MM.1S (cell line): ENCODE data around the gene DPP6.

Source experiments
- DNase-seq: peaks from one replicate; pipeline ENCODE4 v3.0.0-alpha.2; 2015
- H2AFZ ChIP-seq: fragments of 300-600 bp; sonication (generic); 2 replicates; pipeline ENCODE4 v1.6.0; 2016; ENCODE audit warnings: antibody characterized with exemption, low read length
- H3F3A ChIP-seq: fragments of 300-600 bp; sonication (generic); 2 replicates; pipeline ENCODE4 v1.6.1; 2016; ENCODE audit warnings: mild to moderate bottlenecking, antibody characterized with exemption, low read length, moderate library complexity, mixed read lengths; ENCODE audit not compliant: insufficient read depth
- H3K27ac ChIP-seq: fragments of 300-600 bp; sonication (generic); 2 replicates; pipeline ENCODE4 v1.5.1; 2016; ENCODE audit warnings: mild to moderate bottlenecking, low read length
- H3K27me3 ChIP-seq: fragments of 300-600 bp; sonication (generic); replicated peaks from 2 replicates; pipeline ENCODE4 v1.6.0; 2016; ENCODE audit warnings: low read length; ENCODE audit not compliant: insufficient read depth
- H3K36me3 ChIP-seq: fragments of 300-600 bp; sonication (generic); replicated peaks from 2 replicates; pipeline ENCODE4 v1.6.1; 2016; ENCODE audit warnings: mild to moderate bottlenecking, low read length, mixed read lengths; ENCODE audit not compliant: insufficient read depth
- H3K4me1 ChIP-seq: fragments of 300-600 bp; sonication (generic); 2 replicates; pipeline ENCODE4 v1.6.1; 2016; ENCODE audit warnings: low read length, mixed read lengths
- H3K4me2 ChIP-seq: fragments of 300-600 bp; sonication (generic); 2 replicates; pipeline ENCODE4 v1.6.0; 2016; ENCODE audit warnings: low read depth, low read length
- H3K4me3 ChIP-seq: fragments of 300-600 bp; sonication (generic); 2 replicates; pipeline ENCODE4 v1.5.1; 2016; ENCODE audit warnings: low read length, mixed read lengths
- H3K79me2 ChIP-seq: fragments of 300-600 bp; sonication (generic); 2 replicates; pipeline ENCODE4 v1.6.1; 2016; ENCODE audit warnings: mixed run types, low read length, mixed read lengths
- H3K9ac ChIP-seq: fragments of 300-600 bp; sonication (generic); 2 replicates; pipeline ENCODE4 v1.6.1; 2016; ENCODE audit warnings: low read length, mixed read lengths
- H3K9me2 ChIP-seq: fragments of 300-600 bp; sonication (generic); replicated peaks from 2 replicates; pipeline ENCODE4 v1.6.1; 2016; ENCODE audit warnings: mild to moderate bottlenecking, low read length, mixed read lengths; ENCODE audit not compliant: insufficient read depth
- H3K9me3 ChIP-seq: fragments of 300-600 bp; sonication (generic); replicated peaks from 2 replicates; pipeline ENCODE4 v1.6.1; 2016; ENCODE audit warnings: mild to moderate bottlenecking, low read length, mixed read lengths; ENCODE audit not compliant: insufficient read depth
- H4K20me1 ChIP-seq: fragments of 300-600 bp; sonication (generic); 2 replicates; pipeline ENCODE4 v1.6.1; 2016; ENCODE audit warnings: mild to moderate bottlenecking, low read length, moderate library complexity, mixed read lengths; ENCODE audit not compliant: insufficient read depth
- EZH2 ChIP-seq: fragments of 300-600 bp; sonication (generic); optimal IDR thresholded peaks from 2 replicates; pipeline ENCODE3; 2017; ENCODE audit warnings: low read depth, mild to moderate bottlenecking, antibody characterized with exemption, low read length, mixed read lengths
- EZH2phosphoT487 ChIP-seq: fragments of 300-600 bp; sonication (generic); IDR thresholded peaks from 2 replicates; pipeline ENCODE4 v1.6.1; 2018; ENCODE audit warnings: antibody characterized with exemption, low read length
- TF ChIP-seq, protein P1 (sequence below): fragments of 300-600 bp; sonication (generic); IDR thresholded peaks from 2 replicates; pipeline ENCODE4 v1.5.1; 2016; ENCODE audit warnings: antibody characterized with exemption, low read length, mixed read lengths

The DPP6 gene

DNA sequence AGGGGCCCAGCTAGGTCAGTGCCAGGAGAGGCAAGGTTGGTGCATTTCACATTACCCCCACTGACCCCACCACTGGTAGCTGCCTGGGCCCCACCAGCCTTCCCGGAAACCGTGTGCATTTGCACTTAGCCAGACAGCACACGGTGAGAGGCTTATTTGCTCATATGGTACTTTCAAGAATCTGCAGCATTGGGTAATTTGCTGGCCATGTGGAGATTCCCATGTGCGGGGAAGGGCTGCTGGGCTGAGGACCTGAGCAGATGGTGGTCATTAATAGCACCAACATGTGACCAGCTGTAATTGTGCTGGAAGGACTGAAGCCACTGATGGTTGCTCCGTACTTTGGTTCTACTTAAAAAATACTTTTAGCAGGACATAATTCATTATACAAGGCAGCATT, 323.8 kb downstream of the DPP6 start:
- H2AFZ ChIP-seq = no peak overlapping the region
- no peaks in the 10 kb centered on the region for H3K27me3 ChIP-seq
- H4K20me1 ChIP-seq = no peaks in the 10 kb centered on the region
- no peaks in the 10 kb centered on the region for H3F3A ChIP-seq
- TF ChIP-seq EZH2phosphoT487 (no peak), EZH2 (no peak)
- TF ChIP-seq, protein P1, sequence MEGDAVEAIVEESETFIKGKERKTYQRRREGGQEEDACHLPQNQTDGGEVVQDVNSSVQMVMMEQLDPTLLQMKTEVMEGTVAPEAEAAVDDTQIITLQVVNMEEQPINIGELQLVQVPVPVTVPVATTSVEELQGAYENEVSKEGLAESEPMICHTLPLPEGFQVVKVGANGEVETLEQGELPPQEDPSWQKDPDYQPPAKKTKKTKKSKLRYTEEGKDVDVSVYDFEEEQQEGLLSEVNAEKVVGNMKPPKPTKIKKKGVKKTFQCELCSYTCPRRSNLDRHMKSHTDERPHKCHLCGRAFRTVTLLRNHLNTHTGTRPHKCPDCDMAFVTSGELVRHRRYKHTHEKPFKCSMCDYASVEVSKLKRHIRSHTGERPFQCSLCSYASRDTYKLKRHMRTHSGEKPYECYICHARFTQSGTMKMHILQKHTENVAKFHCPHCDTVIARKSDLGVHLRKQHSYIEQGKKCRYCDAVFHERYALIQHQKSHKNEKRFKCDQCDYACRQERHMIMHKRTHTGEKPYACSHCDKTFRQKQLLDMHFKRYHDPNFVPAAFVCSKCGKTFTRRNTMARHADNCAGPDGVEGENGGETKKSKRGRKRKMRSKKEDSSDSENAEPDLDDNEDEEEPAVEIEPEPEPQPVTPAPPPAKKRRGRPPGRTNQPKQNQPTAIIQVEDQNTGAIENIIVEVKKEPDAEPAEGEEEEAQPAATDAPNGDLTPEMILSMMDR = no peak
- H3K4me2 ChIP-seq = no peak overlapping the region
- H3K9me2 ChIP-seq = no peaks in the 10 kb centered on the region
- no peak overlapping the region for H3K27ac ChIP-seq
- DNase-seq = no peak
- no peaks in the 10 kb centered on the region for H3K36me3 ChIP-seq
- H3K4me1 ChIP-seq = no peaks in the 10 kb centered on the region
- no peaks in the 10 kb centered on the region for H3K9me3 ChIP-seq
- H3K9ac ChIP-seq = no peak overlapping the region
- H3K4me3 ChIP-seq = no peak overlapping the region
- no peaks in the 10 kb centered on the region for H3K79me2 ChIP-seq

DNA sequence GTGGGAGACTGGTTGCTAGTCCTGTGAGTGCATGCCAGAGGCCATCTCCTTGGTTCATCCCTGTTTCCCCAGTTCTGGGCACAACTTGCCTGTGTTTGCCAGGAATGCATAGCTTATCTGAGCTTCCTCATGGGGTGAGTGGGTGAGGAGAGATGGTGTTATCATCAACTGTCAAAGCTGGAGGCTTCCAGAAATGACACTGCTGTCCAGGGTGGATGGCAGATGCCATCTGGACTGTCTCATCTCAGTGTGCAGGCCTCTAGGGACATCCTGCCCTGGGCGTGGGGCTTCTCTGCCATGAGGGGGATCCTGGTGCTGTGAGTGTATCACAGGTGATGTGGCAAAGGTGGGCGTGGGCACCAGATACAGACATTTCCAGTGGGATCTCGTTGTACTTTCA, 328.6 kb downstream of the DPP6 start:
- no peaks in the 10 kb centered on the region for H3K27me3 ChIP-seq
- DNase-seq = no peak
- H3F3A ChIP-seq = no peaks in the 10 kb centered on the region
- no peak overlapping the region for H3K4me2 ChIP-seq
- no peaks in the 10 kb centered on the region for H3K4me1 ChIP-seq
- H4K20me1 ChIP-seq = no peaks in the 10 kb centered on the region
- H3K9ac ChIP-seq = no peak overlapping the region
- H3K9me2 ChIP-seq = no peaks in the 10 kb centered on the region
- no peaks in the 10 kb centered on the region for H3K9me3 ChIP-seq
- no peaks in the 10 kb centered on the region for H3K79me2 ChIP-seq
- TF ChIP-seq EZH2phosphoT487 = no peak
- TF ChIP-seq, protein P1 = no peak
- TF ChIP-seq EZH2 = no peak
- no peak overlapping the region for H3K27ac ChIP-seq
- H3K4me3 ChIP-seq = no peak overlapping the region
- H3K36me3 ChIP-seq = no peaks in the 10 kb centered on the region
- H2AFZ ChIP-seq = no peak overlapping the region

DNA sequence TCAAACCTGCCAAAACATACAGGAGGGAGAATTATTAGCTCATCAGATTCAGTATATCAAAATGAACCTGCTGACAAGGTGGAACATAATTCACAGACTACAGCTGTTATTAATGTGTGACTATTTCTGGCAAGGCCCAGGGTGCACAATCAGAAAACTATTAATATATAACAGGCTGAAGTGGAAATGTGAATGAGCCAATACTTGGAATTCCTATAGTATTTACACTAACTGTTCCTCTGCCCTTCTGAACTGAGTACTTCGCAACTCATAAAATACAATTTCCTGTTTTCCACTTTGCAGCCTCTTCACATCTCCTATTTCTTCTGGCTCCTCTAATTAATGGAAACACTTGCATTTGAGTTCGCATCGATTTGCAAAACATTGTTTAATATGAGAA, 330.8 kb downstream of the DPP6 start:
- Histone ChIP-seq H2AFZ (no peak overlapping the region), H3K4me2 (no peak overlapping the region), H3K4me1 (no peaks in the 10 kb centered on the region), H3K9me2 (no peaks in the 10 kb centered on the region), H3K4me3 (no peak overlapping the region), H3K9ac (no peak overlapping the region), H3K27ac (no peak overlapping the region), H3F3A (no peaks in the 10 kb centered on the region), H3K9me3 (no peaks in the 10 kb centered on the region), H3K79me2 (no peaks in the 10 kb centered on the region), H3K36me3 (no peaks in the 10 kb centered on the region), H3K27me3 (no peaks in the 10 kb centered on the region), H4K20me1 (no peaks in the 10 kb centered on the region)
- no peak for DNase-seq
- no peak for TF ChIP-seq EZH2phosphoT487
- no peak for TF ChIP-seq EZH2
- TF ChIP-seq, protein P1 = no peak
